Measurements from ENCODE around the gene C3orf80.
"Not testable (repeated sequence)": the region's sequence is repeated elsewhere in the genome, so short reads cannot be mapped to it uniquely, and the experiment has no call there.

The C3orf80 gene

DNA sequence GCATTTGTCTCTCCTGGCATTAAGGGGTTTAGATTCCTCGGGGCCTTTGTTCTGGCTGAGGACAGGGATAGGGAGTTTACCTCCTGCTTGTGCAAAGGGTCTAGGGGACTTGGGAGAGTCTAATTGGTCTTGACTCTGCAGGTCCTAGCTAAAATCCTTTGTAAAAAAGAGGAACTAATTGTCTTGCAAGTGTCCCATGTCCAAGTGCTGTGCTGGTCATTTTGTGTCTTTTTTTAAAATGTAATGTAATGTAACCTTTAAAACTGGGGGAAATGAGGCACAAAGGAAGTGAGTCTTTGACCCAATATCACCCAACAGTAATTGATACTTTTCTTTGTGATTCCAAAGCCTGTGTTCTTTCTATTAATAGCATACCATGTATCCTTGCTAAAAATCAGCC is 14.9 kb upstream of the C3orf80 start:
- FAIRE-seq (no peak), DNase-seq (ENCODE audit: insufficient read length, low spot score) (no peak)

DNA sequence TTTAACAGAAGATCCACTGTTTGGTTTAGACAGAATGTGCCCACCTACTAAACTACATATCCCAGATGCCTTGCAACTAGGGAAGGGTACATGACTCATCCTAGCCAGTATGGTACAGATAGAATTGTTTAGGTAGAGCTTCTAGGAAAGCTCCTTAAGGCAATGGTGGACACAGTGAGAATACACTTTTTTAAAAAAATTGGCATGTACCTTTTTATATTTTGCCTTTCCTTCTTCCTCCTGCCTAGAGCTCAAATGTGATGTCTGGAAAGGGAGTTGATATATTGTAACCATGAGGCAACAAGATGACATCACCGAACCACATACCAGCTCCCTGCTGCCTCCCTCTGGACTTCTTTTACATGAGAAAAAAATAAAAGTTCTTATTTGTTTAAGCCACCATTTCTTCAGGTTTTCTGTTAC is 14.4 kb upstream of the C3orf80 start:
- DNase-seq (ENCODE audit: insufficient read length, low spot score) (peak; percentile 24), FAIRE-seq (no peak)

DNA sequence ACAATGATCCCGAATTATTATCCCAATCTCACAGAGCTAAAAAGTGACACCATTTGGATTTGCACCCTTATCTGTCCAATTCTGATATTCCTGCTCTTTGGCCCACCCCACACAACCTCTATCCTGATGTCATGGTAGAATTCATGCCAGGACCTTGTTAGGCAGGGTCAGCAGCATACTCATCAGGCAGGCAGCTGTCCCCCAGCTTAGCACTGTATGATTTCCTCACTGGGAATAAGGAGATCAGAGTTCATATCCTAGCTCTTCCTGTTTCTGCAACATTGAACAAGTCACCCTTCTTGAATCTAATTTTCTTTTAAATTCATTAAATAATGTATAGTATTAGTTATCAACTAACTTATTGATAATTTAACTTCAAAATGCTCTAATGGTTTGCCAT is 12.0 kb upstream of the C3orf80 start:
- DNase-seq (ENCODE audit: insufficient read length, low spot score) (no peak), FAIRE-seq (no peak)

DNA sequence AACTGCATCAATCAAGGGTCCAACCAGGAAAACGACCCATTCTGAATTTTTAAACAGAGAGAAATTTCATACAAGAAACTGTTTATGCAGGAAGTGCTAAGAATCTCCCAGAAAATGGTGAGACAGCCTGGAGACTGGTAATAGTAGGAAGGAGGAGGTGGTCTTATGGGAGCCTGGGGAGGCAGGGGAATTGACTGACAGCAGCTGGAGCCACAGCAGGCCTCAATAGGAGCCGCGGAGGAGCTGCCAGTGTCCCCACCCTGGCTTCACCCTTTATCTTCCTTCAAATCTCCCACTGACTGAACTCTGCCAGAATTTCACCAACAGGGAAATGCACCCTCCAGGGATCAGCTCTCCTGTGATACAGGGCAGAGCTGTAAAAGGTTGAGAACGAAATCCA is 7.5 kb upstream of the C3orf80 start:
- no peak for FAIRE-seq

DNA sequence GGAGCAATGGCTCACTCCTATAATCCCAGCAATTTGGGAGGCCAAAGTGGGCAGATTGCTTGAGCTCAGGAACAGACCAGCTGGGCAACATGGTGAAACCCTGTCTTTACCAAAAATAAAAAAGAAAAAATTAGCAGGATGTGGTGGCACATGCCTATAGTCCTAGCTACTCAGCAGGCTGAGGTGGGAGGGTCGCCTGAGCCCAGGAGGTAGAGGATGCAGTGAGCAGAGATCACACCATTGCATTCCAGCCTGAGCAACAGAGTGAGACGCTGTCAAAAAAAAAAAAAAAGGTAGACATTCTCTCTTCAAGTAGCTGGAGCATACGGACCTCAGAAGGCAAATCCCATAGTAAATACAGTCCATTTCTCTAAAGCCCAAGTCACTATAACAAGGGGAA is 7.1 kb upstream of the C3orf80 start:
- no peak for FAIRE-seq

More for the DNA sequence above, 7.5 kb upstream of the C3orf80 start:
- DNase-seq (ENCODE audit: insufficient read length, low spot score): no peak

DNA sequence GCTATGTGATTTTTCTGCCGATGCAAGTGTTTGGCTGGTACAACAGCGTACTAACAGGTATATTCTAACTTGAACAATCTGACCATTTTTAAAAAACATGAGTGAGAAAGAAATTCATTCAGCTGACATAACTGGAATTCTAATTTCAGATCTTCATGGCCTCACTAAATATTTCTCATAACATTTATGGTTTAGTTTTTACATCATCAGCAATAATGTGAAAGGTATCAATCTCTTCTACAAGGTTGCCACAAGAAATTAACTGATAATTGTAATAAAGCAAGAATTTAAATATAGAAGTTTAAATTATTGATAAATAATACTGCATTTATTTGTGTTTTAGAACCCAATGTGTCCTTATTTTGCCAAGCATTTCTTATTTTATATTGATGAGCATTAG is 5.2 kb upstream of the C3orf80 start:
- FAIRE-seq (no peak), DNase-seq (ENCODE audit: insufficient read length, low spot score) (no peak)

More for the DNA sequence above, 7.1 kb upstream of the C3orf80 start:
- no peak for DNase-seq (ENCODE audit: insufficient read length, low spot score)

DNA sequence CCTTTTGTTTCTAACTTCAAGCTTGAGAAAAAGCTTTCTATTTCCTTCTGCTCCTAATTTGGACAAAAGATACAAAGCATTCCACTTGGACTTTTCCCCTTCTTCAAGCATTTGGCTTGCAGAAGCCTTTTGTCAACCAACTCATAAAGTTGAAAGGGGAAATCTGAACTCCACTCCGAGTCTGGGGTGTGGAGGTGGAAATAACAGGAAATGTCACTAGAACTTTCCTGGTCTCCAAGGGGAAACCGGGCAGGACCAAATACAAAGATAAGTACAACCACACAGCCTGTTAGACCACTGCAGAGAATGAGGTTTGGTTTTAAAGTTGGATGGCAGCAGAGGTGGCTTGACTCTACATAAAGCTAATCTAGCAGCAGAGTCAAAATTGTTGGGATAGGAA is 4.2 kb upstream of the C3orf80 start:
- DNase-seq (ENCODE audit: insufficient read length, low spot score) (no peak), FAIRE-seq (no peak)

DNA sequence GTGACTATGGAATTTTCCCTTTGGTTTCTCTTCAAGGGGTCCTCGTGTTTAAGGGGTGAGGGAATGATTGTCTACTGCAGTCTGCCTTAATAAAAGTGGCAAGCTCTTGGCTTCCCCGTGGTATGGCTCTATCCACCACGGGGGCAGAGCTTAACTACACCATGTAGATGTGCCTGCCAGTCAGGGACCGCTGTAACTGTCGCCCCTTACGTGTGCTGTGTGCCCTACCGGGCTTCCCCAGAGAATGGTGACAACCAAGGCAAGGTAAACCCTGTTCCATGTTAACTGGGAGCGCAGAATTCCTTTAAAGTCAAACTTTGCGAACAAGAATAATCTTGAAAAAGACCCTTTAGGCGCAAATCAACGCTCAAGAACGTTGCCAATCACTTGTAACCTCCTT is 966 bp upstream of the C3orf80 start:
- no peak for DNase-seq (ENCODE audit: insufficient read length, low spot score)
- no peak for FAIRE-seq

DNA sequence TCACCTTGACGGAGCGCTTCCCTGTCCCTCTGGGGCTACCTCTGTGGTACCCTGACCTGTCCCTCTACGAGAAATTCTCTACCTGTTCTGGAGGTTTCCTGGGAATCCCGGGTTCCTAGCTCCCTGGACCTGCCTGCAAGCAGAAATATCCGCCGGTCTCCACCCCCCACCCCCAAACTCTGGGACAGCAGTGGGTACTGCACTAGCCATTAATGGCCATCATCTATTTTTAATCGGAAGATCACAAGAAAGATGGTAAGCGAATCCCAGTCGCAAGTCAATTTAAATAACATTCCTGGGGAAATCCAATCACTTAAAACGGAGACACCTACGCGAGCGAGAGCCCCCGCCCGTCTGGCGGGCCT is 429 bp upstream of the C3orf80 start:
- DNase-seq (ENCODE audit: insufficient read length, low spot score) (no peak), FAIRE-seq (no peak)

DNA sequence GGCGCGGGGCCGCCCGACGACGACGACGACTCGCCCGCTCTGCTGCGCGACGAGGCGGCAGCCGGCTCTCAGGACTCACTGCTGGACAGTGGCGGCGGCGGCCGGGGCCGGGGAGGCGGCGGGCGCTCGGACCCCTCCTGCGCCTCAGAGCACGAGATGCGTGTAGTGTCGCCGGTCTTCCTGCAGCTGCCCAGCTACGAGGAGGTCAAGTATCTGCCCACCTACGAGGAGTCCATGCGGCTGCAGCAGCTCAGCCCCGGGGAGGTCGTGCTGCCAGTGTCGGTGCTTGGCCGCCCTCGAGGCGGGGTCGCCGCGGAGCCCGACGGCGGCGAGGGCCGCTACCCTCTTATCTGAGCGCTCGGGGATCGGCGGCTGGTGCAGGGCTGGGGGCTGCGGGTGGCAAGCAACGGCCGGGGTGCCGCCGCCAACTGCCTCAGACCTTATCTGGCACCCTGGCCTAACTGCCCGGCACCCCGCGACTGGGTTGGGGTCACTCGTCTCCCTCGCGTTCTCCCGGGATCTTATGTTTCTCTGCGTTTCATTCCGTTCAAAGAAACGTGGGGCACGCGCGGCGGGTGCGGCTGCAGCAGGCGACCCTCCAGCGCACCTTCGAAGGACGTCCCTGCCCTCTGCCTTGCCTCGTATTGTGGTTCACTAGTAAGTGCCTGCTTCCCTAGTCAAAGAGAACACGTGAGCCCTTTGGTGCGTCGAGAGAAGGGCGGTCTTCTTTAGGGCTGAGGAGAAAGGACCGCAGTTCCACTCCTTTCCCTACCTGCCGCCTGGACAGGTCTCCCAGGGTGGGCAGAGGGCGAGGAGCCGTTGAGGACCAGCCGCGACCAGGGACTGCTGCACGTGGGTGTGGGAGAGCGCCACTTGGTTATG is 1.0 kb downstream of the C3orf80 start:
- FAIRE-seq: no peak
- no peak for DNase-seq (ENCODE audit: insufficient read length, low spot score)

DNA sequence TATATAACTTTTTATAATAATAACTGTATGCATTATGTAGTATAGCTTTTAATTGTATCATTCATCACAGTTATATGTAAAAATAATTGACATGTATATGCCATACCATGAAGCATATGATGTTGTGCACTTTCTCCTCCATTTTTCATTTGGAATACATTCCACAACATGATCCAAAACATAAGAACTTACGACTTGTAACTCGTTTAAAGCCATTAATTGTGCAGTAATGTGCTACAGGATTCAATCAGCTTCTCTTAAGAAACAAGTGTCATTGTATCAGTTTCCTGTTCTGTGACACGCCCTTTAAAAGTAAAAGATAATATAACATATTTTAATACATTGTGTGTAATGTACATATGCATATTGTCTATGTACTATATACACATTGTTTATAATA is 2.2 kb downstream of the C3orf80 start:
- DNase-seq (ENCODE audit: insufficient read length, low spot score) (no peak), FAIRE-seq (no peak)

DNA sequence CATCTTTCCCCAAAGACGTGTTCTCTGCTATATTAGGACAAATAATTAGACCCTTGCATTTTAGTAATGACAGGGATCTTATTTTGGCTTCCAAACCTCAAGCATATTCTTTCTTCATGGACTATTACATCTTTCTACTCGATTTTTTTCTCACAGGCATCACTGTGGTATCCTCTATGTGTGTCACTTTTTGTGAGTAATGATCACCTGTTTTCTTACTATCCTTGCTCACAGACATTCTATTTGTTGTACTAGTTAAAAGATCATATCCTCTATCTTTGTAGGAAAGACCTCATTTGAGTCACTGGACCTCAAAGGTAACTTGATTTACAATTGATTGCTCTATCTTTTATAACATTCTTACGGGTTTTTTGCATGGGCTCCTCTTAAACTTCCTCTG is 6.8 kb downstream of the C3orf80 start:
- FAIRE-seq: no peak
- DNase-seq (ENCODE audit: insufficient read length, low spot score): no peak

DNA sequence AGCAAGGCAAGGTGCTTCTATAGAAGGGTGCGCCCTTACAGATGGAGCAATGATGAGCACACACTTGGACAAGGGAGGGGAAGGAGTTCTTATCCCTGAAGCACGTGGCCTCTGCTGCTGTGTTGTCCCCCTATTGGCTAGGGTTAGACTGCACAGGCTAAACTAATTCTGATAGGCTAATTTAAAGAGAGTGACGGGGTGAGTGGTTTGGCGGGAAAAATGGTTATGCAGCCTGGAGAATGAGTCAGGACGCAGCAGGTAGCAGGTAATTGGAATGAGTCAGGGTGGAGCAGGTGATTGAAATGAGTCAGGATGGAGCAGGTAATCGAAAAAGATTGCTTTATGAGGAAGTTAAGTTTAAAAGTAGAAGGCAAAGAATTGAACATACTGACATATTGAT is 15.5 kb downstream of the C3orf80 start:
- not testable (repeated sequence) for FAIRE-seq; DNase-seq (ENCODE audit: insufficient read length, low spot score)

DNA sequence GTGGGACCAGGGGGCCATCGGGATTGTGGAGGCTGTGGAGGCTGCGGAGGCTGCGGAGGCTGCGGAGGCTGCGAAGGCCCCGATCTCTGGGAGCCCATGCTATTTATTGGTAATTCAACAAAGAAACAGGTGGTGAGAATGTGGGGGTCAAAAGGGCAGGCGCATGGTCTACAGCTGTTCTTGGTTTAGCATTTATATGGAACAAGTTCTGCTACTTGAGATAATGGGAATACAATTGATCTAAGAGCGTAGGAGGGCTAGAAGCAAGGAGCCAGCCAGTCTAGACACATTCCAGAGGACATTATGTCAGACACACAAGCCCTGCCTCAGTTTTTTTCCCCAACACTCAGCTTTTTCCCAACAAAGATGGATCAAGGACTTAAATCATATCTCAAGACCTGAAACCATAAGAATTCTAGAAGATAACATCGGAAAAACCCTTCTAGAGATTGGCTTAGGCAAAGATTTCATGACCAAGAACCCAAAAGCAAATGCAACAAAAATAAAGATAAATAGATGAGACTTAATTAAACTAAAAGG is 20.1 kb downstream of the C3orf80 start:
- no peak for FAIRE-seq
- DNase-seq (ENCODE audit: insufficient read length, low spot score): no peak

DNA sequence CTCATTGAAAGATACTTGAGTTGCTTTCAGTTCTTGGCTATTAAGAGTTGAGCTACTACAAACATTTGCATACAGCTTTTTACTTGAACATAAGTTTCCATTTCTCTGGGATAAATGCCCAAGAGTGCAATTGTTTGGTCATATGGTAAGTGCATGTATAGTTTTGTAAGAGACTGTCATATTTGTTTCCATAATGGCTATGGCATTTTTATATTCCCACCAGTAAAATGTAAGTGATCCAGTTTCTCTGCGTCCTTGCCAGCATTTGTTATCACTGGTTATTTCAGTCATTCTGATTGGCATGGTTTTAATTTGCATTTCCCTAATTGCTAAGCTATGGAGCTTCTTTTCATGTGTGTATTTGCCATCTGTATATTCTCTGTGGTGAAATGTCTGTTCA is 22.5 kb downstream of the C3orf80 start:
- FAIRE-seq (no peak), DNase-seq (ENCODE audit: insufficient read length, low spot score) (no peak)

DNA sequence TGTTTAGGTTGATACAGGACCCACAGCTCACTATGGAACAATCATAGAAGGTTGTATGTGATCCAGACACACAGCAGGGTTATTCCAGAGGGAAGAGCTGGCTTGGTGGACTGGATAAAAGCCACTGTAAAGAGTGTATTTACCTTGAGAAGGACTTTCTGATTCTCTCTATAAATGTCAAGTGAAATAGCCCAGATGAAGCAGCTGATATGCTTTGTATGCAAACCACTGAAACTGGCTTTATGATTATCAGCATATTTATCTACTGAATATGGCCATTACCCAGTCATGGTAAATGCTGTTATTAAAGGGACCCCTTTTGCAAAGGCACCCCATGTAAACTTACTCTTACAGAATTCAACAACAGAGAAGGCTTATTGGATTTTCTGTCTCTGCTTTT is 28.1 kb downstream of the C3orf80 start:
- DNase-seq (ENCODE audit: insufficient read length, low spot score): no peak
- FAIRE-seq: no peak

DNA sequence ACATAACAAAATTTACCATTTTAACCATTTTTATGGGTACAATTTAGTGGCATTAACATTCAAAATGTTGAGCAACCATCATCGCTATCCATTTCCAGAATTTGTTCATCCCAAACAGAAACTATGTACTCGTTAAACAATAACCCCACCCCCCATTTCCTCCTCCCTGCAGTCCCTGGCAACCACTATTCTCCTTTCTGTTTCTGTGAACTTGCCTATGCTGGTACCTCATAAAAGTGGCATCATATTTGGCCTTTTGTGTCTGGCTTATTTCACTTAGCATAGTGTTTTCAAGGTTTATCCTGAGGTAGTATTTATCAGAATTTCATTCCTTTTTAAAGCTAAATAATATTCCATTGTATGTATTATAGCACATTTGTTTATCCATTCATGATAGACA is 32.4 kb downstream of the C3orf80 start:
- FAIRE-seq: no peak

DNA sequence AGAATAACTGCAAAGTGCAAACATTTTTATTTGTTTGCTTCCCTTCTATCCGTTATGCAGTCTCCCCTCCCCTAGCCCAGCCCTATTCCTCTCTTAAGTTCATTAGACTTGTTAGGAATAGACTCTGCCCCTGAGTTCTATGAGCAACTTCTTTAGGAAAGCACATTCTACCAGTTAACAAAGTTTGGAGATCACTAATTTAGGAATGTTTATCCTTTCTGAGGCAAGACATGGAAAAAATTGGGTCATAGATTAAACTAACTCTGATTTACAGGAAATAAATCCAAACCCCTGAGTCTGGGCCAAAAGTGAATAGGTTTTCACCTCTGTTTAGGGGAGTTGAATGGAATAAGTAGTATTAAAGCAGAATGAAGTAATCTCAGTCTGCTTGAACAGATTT is 34.4 kb downstream of the C3orf80 start:
- FAIRE-seq: no peak
- DNase-seq (ENCODE audit: insufficient read length, low spot score): no peak

More for the DNA sequence above, 32.4 kb downstream of the C3orf80 start:
- DNase-seq (ENCODE audit: insufficient read length, low spot score): no peak

DNA sequence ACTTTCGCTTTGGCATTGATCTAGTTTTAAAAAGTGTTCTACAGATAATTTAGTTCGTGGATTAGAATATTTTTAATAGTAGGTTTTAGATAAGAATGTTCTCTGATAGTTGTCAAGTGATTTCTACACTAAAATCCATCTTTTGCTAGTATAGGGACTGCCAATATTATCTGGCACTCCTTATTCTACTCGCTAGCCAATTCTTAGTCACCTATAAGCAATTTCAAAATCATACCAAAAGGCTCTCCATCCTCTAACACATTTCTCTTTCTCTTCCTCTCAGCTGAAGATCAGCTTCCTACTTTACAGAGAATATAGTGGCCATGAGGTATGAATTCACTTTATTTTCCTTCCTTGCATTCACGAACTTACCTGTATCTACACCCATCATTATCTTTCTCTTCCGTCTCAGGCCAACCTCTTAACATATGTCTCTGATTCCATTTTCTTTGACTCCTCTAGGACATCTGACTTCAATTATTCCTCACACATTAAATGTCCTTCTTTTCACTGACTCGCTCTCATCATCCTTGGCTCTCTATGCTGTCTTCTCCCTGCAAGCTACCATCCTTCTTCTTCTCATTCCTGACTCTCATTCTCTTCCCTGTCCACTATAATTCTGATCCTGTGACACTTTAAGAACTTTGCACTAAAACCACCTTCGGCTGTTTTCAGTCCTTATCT is 35.5 kb downstream of the C3orf80 start:
- DNase-seq (ENCODE audit: insufficient read length, low spot score) (no peak), FAIRE-seq (no peak)

DNA sequence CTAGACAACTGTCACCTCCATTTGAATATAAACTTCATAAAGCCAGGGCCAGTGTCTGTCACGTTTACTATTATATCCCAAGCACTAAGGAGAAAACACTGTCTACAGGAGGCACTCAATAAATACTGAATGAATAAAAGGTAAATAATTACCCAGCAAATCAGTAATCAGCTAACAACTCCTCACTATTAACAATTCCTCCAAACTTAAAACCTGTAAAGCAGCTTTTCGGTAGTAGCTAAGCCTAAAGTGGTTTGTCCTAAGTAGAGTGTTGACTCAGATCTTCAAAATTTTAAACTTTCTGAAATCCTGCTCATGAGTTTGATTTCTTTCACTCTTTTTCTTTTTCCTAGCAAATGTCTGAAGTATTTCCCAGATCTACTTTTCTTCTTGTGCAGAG is 39.9 kb downstream of the C3orf80 start:
- no peak for FAIRE-seq

More for the DNA sequence above, 39.9 kb downstream of the C3orf80 start:
- no peak for DNase-seq (ENCODE audit: insufficient read length, low spot score)

Measured in HTR-8/SVneo (cell line).